ENCODE data around the gene FES.
"Not testable (repeated sequence)": the region's sequence is repeated elsewhere in the genome, so short reads cannot be mapped to it uniquely, and the experiment has no call there.

Gene FES

GRCh38 chr15:90883976-90884718 is at the start of gene FES:
Gene FES, plus strand, starts transcription at chr15:90884504. Its CDS starts 542 bp downstream, at chr15:90885046.
- DNase-seq (ENCODE audit: low read depth in 1 of 2, low spot score in 1 of 2): no peak
- TF ChIP-seq JUND (IDR thresholded peaks at IDR 0.05; ENCODE audit: low read depth): no peak
- in situ Hi-C loops (cut with HindIII; ENCODE audit: low pct_unique_long_range_greater_than_20kb, low sequenced_read_pairs): no loop called here

- DNase-seq (ENCODE audit: low read depth in 1 of 2, low spot score in 1 of 2): no peak
- in situ Hi-C loops (cut with HindIII; ENCODE audit: low pct_unique_long_range_greater_than_20kb, low sequenced_read_pairs): no loop called here
- no peak for TF ChIP-seq JUND (IDR thresholded peaks at IDR 0.05; ENCODE audit: low read depth)
Observed at GRCh38 chr15:90834626-90835025, 49.7 kb upstream of the FES start.

GRCh38 chr15:90836296-90836871 is 47.9 kb upstream of the FES start:
- no peak for TF ChIP-seq JUND (IDR thresholded peaks at IDR 0.05; ENCODE audit: low read depth)

GRCh38 chr15:90837094-90837493 is 47.2 kb upstream of the FES start:
- DNase-seq (ENCODE audit: low read depth in 1 of 2, low spot score in 1 of 2): no peak
- in situ Hi-C loops (cut with HindIII; ENCODE audit: low pct_unique_long_range_greater_than_20kb, low sequenced_read_pairs): no loop called here

More at GRCh38 chr15:90836296-90836871, 47.9 kb upstream of the FES start:
- in situ Hi-C loops (cut with HindIII; ENCODE audit: low pct_unique_long_range_greater_than_20kb, low sequenced_read_pairs): no loop called here
- DNase-seq (ENCODE audit: low read depth in 1 of 2, low spot score in 1 of 2): no peak

GRCh38 chr15:90838139-90838538 is 46.2 kb upstream of the FES start:
- no peak for TF ChIP-seq JUND (IDR thresholded peaks at IDR 0.05; ENCODE audit: low read depth)
- in situ Hi-C loops (cut with HindIII; ENCODE audit: low pct_unique_long_range_greater_than_20kb, low sequenced_read_pairs): no loop called here
- DNase-seq (ENCODE audit: low read depth in 1 of 2, low spot score in 1 of 2): no peak

More at GRCh38 chr15:90837094-90837493, 47.2 kb upstream of the FES start:
- no peak for TF ChIP-seq JUND (IDR thresholded peaks at IDR 0.05; ENCODE audit: low read depth)

GRCh38 chr15:90838544-90838943 is 45.8 kb upstream of the FES start:
- DNase-seq (ENCODE audit: low read depth in 1 of 2, low spot score in 1 of 2): no peak
- TF ChIP-seq JUND (IDR thresholded peaks at IDR 0.05; ENCODE audit: low read depth): no peak
- in situ Hi-C loops (cut with HindIII; ENCODE audit: low pct_unique_long_range_greater_than_20kb, low sequenced_read_pairs): no loop called here

- DNase-seq (ENCODE audit: low read depth in 1 of 2, low spot score in 1 of 2): peak in 1 of 2 experiments; percentile 49
- TF ChIP-seq JUND (IDR thresholded peaks at IDR 0.05; ENCODE audit: low read depth): no peak
- in situ Hi-C loops (cut with HindIII; ENCODE audit: low pct_unique_long_range_greater_than_20kb, low sequenced_read_pairs): no loop called here
Observed at GRCh38 chr15:90839187-90840071, 44.9 kb upstream of the FES start.

GRCh38 chr15:90840157-90840855 is 44.0 kb upstream of the FES start:
- no peak for DNase-seq (ENCODE audit: low read depth in 1 of 2, low spot score in 1 of 2)
- in situ Hi-C loops (cut with HindIII; ENCODE audit: low pct_unique_long_range_greater_than_20kb, low sequenced_read_pairs): no loop called here
- no peak for TF ChIP-seq JUND (IDR thresholded peaks at IDR 0.05; ENCODE audit: low read depth)

GRCh38 chr15:90840954-90841353 is 43.4 kb upstream of the FES start:
- in situ Hi-C loops (cut with HindIII; ENCODE audit: low pct_unique_long_range_greater_than_20kb, low sequenced_read_pairs): no loop called here
- DNase-seq (ENCODE audit: low read depth in 1 of 2, low spot score in 1 of 2): no peak
- no peak for TF ChIP-seq JUND (IDR thresholded peaks at IDR 0.05; ENCODE audit: low read depth)

- DNase-seq (ENCODE audit: low read depth in 1 of 2, low spot score in 1 of 2): no peak
- TF ChIP-seq JUND (IDR thresholded peaks at IDR 0.05; ENCODE audit: low read depth): no peak
- in situ Hi-C loops (cut with HindIII; ENCODE audit: low pct_unique_long_range_greater_than_20kb, low sequenced_read_pairs): no loop called here
Observed at GRCh38 chr15:90844696-90845095, 39.6 kb upstream of the FES start.

- no peak for TF ChIP-seq JUND (IDR thresholded peaks at IDR 0.05; ENCODE audit: low read depth)
- in situ Hi-C loops (cut with HindIII; ENCODE audit: low pct_unique_long_range_greater_than_20kb, low sequenced_read_pairs): no loop called here
- DNase-seq (ENCODE audit: low read depth in 1 of 2, low spot score in 1 of 2): no peak
Observed at GRCh38 chr15:90845201-90845949, 38.9 kb upstream of the FES start.

- in situ Hi-C loops (cut with HindIII; ENCODE audit: low pct_unique_long_range_greater_than_20kb, low sequenced_read_pairs); DNase-seq (ENCODE audit: low read depth in 1 of 2, low spot score in 1 of 2): not testable (repeated sequence)
Observed at GRCh38 chr15:90849424-90849823, 34.9 kb upstream of the FES start.

All from T47D (cell line).